HG02885 (cell line): ENCODE data around the gene GMPR.

Source experiments
- ATAC-seq: cut with Tn5 transposase; IDR thresholded peaks from one replicate; pipeline ENCODE4 v1.9.1; 2021; ENCODE audit warnings: mild to moderate bottlenecking; ENCODE audit not compliant: unreplicated experiment, poor library complexity

GMPR gene

DNA sequence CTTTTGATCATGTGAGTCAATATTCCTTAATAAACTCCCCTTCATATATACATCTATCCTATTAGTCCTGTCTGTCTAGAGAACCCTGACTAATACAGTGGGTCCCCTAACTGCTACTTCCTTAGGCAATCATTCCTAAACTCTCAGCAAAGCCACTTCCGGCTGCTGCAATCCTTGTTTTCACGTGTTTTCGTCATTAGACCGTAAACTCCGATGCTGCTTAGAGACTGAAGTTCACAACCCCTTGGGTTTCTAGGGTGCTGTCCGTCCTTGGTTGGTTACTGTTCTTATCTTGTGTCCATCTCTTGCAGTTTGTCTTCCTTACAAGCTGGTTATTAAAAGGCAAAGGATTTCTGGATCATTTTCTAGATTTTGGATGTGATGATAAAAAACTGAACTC lies 106.4 kb downstream of the GMPR start:
- no peak for ATAC-seq
